K562 (cell line): ENCODE data around the gene LRP10. TPM values are rescaled to one million over a fixed set of nuclear protein-coding genes. Genes with fewer than 3 reads are reported as not detected.

Experiments used
- AFF4 ChIP-seq: sonication (generic); formaldehyde crosslinking; IDR thresholded peaks from 2 replicates; pipeline ENCODE4 v1.8.0; 2023; ENCODE audit warnings: mild to moderate bottlenecking, missing genetic modification reagents
- ASH1L ChIP-seq: fragments of 450-650 bp; IDR thresholded peaks from 2 replicates; pipeline ENCODE4 v1.6.1; 2018; ENCODE audit warnings: borderline replicate concordance, mild to moderate bottlenecking, low read depth; ENCODE audit not compliant: partially characterized antibody
- ILK ChIP-seq: fragments of 450-650 bp; IDR thresholded peaks from 2 replicates; pipeline ENCODE4 v1.6.1; 2016; ENCODE audit warnings: missing genetic modification characterization, low read depth, mild to moderate bottlenecking, missing compliant biosample characterization, moderate library complexity, borderline replicate concordance
- KAT2B ChIP-seq: IDR thresholded peaks from one replicate; pipeline ENCODE4 v1.6.1; 2012; ENCODE audit warnings: low read depth, mild to moderate bottlenecking, control low read depth, inconsistent platforms, low read length, moderate library complexity
- MIER1 ChIP-seq: fragments of 450-650 bp; IDR thresholded peaks from 2 replicates; pipeline ENCODE4 v1.6.1; 2016; ENCODE audit warnings: antibody characterized with exemption, mild to moderate bottlenecking, low read depth
- MITF ChIP-seq: IDR thresholded peaks from 2 replicates; pipeline ENCODE4 v1.6.1; 2014; ENCODE audit warnings: antibody characterized with exemption
- MTA1 ChIP-seq: fragments of 450-650 bp; IDR thresholded peaks from 2 replicates; pipeline ENCODE4 v1.6.1; 2017; ENCODE audit warnings: borderline replicate concordance
- PTTG1 ChIP-seq: fragments of 450-650 bp; IDR thresholded peaks from 2 replicates; pipeline ENCODE4 v1.6.1; 2016; ENCODE audit warnings: low read depth, mild to moderate bottlenecking, missing genetic modification characterization, missing compliant biosample characterization
- RBM39 ChIP-seq: fragments of 200-400 bp; formaldehyde crosslinking; optimal IDR thresholded peaks from 2 replicates; pipeline ENCODE3; 2018; ENCODE audit warnings: low read depth, low read length
- SLC30A9 ChIP-seq: fragments of 250-450 bp; sonication (Bioruptor Pico); IDR thresholded peaks from 2 replicates; pipeline ENCODE4 v1.8.0; 2022; ENCODE audit warnings: mild to moderate bottlenecking, moderate library complexity
- SMAD2 ChIP-seq: fragments of 150-350 bp; IDR thresholded peaks from 2 replicates; pipeline ENCODE4 v1.6.1; 2014; ENCODE audit warnings: low read depth, mild to moderate bottlenecking, low read length
- ZBED1 ChIP-seq: IDR thresholded peaks from 2 replicates; pipeline ENCODE4 v1.6.1; 2014
- ZNF121 ChIP-seq: sonication (generic); formaldehyde crosslinking; conservative IDR thresholded peaks from 2 replicates; pipeline ENCODE4 v1.8.0; 2022; ENCODE audit warnings: missing genetic modification reagents
- ZNF140 ChIP-seq: fragments of 250-450 bp; sonication (Bioruptor Pico); IDR thresholded peaks from 2 replicates; pipeline ENCODE4 v1.8.0; 2021; ENCODE audit warnings: moderate library complexity, mild to moderate bottlenecking, inconsistent platforms
- ZNF644 ChIP-seq: fragments of 200-800 bp; sonication (Bioruptor generic); IDR thresholded peaks from 2 replicates; pipeline ENCODE4 v1.6.1; 2016; ENCODE audit warnings: low read depth, missing genetic modification characterization, missing compliant biosample characterization
- ZNF76 ChIP-seq: fragments of 250-450 bp; sonication (Bioruptor Pico); IDR thresholded peaks from 2 replicates; pipeline ENCODE4 v1.4.0; 2020; ENCODE audit warnings: mild to moderate bottlenecking, moderate library complexity, borderline replicate concordance
- ZSCAN29 ChIP-seq: fragments of 450-650 bp; IDR thresholded peaks from 2 replicates; pipeline ENCODE4 v1.6.1; 2017
- polyA plus RNA-seq, 8 experiments: library from polyadenylated mRNA; depleted of rRNA in 4 of 8; stranded (reverse) in 5 of 8; unstranded in 3 of 8; fragments of >200 nt; fragmentation: Nextera tagmentation in 2 of 8; fragmentation: Illumina TruSeq in 1 of 8; extraction: Ambion mirVana in 2 of 8; extraction: Trizol in 1 of 8; gene quantifications; 2 replicates each; pipeline versions ENCODE4 v1.2.1 to v1.2.3, GENCODE V29; 2011 to 2014; ENCODE audit warnings: inconsistent platforms in 1 of 8, missing spikeins in 1 of 8
- total RNA-seq, 7 experiments: library from RNA; depleted of rRNA in 6 of 7; stranded (reverse); fragments of >200 nt in 6 of 7; fragmentation: Illumina TruSeq in 2 of 7; extraction: Trizol in 2 of 7; gene quantifications; 2 replicates each; pipeline versions ENCODE4 v1.2.1 to v1.2.3, GENCODE V29; 2011 to 2021; ENCODE audit warnings: low replicate concordance in 1 of 7
- TF ChIP-seq, protein P1 (sequence below): fragments of 200-400 bp; formaldehyde crosslinking; IDR thresholded peaks from 2 replicates; pipeline ENCODE4 v1.6.1; 2017; ENCODE audit warnings: mild to moderate bottlenecking, low read depth, low read length, moderate library complexity
- TF ChIP-seq, protein P2 (sequence below): sonication (generic); formaldehyde crosslinking; IDR thresholded peaks from 2 replicates; pipeline ENCODE4 v1.8.0; 2022; ENCODE audit warnings: mild to moderate bottlenecking, low read depth, missing genetic modification reagents
- TF ChIP-seq, protein P3 (sequence below): fragments of 250-450 bp; sonication (Bioruptor Pico); IDR thresholded peaks from 2 replicates; pipeline ENCODE4 v1.8.0; 2021; ENCODE audit warnings: mild to moderate bottlenecking, moderate library complexity

The LRP10 gene
- total and polyA plus RNA-seq, 9 of the 15 experiments (the other 6 are each of a cell fraction or from before 2014, with no cell fraction given) = 1.3 to 45.5 (median 10.9) TPM

DNA sequence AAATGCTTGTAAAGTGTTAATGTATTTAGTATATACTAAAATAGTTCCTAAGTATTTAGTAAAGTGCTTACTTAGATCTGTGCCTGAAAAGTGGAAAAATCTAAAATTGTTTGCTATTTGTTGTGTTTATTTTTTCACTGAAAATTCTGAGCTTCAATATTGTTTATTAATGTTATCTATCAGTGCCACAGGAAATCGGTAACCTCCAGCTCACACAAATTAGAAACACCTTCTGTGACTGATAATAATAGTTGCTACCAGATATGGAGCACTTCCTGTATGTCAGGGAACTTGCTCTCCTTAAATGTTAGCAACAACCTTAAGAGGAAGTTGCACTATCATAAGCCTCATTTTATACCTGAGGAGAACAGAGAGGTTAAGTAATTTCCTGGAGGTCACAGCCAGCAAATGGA, 723 bp upstream of the LRP10 start (continued):
- TF ChIP-seq KAT2B = no peak
- TF ChIP-seq ZNF121 (CRISPR knock-in tag) = no peak
- no peak for TF ChIP-seq ZSCAN29
- TF ChIP-seq ZNF140 (CRISPR knock-in tag) = no peak
- TF ChIP-seq MIER1 = no peak
- TF ChIP-seq ZNF76 = no peak
- no peak for TF ChIP-seq SLC30A9 (CRISPR knock-in tag)
- TF ChIP-seq ZNF644 = no peak
- no peak for TF ChIP-seq PTTG1 (tag)
- no peak for TF ChIP-seq AFF4
- TF ChIP-seq, protein P1, sequence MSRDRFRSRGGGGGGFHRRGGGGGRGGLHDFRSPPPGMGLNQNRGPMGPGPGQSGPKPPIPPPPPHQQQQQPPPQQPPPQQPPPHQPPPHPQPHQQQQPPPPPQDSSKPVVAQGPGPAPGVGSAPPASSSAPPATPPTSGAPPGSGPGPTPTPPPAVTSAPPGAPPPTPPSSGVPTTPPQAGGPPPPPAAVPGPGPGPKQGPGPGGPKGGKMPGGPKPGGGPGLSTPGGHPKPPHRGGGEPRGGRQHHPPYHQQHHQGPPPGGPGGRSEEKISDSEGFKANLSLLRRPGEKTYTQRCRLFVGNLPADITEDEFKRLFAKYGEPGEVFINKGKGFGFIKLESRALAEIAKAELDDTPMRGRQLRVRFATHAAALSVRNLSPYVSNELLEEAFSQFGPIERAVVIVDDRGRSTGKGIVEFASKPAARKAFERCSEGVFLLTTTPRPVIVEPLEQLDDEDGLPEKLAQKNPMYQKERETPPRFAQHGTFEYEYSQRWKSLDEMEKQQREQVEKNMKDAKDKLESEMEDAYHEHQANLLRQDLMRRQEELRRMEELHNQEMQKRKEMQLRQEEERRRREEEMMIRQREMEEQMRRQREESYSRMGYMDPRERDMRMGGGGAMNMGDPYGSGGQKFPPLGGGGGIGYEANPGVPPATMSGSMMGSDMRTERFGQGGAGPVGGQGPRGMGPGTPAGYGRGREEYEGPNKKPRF = no peak
- TF ChIP-seq RBM39 = no peak
- TF ChIP-seq MTA1 = no peak
- TF ChIP-seq SMAD2 = no peak
- TF ChIP-seq, protein P2, sequence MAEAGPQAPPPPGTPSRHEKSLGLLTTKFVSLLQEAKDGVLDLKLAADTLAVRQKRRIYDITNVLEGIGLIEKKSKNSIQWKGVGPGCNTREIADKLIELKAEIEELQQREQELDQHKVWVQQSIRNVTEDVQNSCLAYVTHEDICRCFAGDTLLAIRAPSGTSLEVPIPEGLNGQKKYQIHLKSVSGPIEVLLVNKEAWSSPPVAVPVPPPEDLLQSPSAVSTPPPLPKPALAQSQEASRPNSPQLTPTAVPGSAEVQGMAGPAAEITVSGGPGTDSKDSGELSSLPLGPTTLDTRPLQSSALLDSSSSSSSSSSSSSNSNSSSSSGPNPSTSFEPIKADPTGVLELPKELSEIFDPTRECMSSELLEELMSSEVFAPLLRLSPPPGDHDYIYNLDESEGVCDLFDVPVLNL = no peak
- TF ChIP-seq, protein P3, sequence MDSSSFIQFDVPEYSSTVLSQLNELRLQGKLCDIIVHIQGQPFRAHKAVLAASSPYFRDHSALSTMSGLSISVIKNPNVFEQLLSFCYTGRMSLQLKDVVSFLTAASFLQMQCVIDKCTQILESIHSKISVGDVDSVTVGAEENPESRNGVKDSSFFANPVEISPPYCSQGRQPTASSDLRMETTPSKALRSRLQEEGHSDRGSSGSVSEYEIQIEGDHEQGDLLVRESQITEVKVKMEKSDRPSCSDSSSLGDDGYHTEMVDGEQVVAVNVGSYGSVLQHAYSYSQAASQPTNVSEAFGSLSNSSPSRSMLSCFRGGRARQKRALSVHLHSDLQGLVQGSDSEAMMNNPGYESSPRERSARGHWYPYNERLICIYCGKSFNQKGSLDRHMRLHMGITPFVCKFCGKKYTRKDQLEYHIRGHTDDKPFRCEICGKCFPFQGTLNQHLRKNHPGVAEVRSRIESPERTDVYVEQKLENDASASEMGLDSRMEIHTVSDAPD = no peak
- TF ChIP-seq ASH1L = peak; percentile 60
- no peak for TF ChIP-seq ILK (tag)
- no peak for TF ChIP-seq ZBED1
- TF ChIP-seq MITF = no peak
